ENCODE measurements around the gene PLCL1. TPM values are rescaled to one million over a fixed set of nuclear protein-coding genes. Genes with fewer than 3 reads are reported as not detected.
"Not testable (repeated sequence)": the region's sequence is repeated elsewhere in the genome, so short reads cannot be mapped to it uniquely, and the experiment has no call there.

PLCL1 gene
- total RNA-seq, 2 experiments from 2014 or later: 1.2 to 1.6 TPM

DNA sequence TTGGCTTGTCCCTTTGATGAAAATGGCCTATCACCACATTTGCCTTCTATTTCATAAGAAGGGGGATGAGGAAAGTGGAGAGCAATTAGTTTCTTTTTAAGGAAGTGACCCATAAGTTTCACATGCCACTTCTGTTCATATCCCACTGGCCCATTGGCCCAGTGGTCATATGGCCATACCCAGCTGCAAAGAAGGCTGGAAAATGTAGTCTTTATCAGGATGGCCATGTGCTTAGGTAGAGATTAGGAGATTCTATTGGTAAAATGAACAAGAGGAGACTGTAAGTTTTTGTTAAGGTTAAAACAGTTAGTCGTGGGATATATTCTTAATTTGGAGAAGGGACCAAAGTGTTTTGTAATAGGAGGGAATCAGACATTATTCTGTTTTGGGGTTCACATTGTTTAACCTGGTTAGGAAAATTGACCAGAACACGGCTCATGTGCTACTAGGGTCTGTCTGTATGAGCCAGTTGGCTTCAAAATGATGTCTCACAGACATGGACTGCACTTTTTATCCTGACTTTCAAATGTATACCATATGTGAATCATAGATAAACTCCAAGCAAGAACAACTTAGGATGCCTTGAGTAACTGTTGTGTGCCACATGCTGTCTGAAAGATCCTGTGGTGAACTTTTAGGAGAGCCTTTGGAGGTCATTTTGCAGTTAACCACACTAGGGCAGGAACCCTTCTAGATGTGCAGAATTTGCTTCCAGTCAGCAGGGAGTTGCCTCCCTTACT lies 17.3 kb downstream of the PLCL1 start:
- Mint-ChIP-seq H3K9me3 (no peaks in the 10 kb centered on the region), H3K4me1 (no peaks in the 10 kb centered on the region)
- POLR2A ChIA-PET: no interaction called here

DNA sequence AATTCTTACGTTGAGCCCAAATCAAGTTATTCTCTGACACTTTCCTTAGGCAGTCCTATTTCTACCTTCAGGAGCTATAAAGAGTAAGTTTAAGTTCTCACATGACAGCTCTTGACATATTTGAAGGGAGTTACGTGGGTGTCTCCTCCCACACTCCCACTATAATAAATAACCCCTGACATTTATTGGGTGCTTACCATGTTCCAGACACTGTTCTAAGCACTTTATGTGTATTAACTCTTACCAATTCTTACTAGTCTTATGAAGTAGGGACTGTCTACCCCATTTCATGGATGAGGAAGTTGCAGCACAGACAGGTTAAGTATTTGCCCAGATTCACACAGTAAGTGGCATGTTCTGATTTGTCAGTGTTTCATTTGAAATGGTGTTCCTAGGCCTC lies 17.9 kb downstream of the PLCL1 start:
- Mint-ChIP-seq H3K4me3 (no peak overlapping the region), H3K36me3 (ENCODE audit: low read depth) (no peaks in the 10 kb centered on the region), H3K9me3 (no peaks in the 10 kb centered on the region), H3K27ac (no peak overlapping the region), H3K27me3 (peaks cover 2% of the 10 kb centered on the region), H3K4me1 (no peaks in the 10 kb centered on the region)
- DNase-seq: no peak
- ChIA-PET CTCF (interaction anchor here (3.2 kb wide), 1 partner anchor 8 kb away, joined by 15 read pairs; no protein-coding TSS in a partner anchor), POLR2A (no interaction called here)

More for the DNA sequence above, 17.3 kb downstream of the PLCL1 start:
- no peak overlapping the region for H3K4me3 Mint-ChIP-seq
- H3K27ac Mint-ChIP-seq: no peak overlapping the region
- peaks cover 2% of the 10 kb centered on the region for H3K27me3 Mint-ChIP-seq
- H3K36me3 Mint-ChIP-seq (ENCODE audit: low read depth): no peaks in the 10 kb centered on the region
- DNase-seq: no peak
- CTCF ChIA-PET: no interaction called here

- Mint-ChIP-seq H3K4me1 (no peaks in the 10 kb centered on the region), H3K36me3 (ENCODE audit: low read depth) (peaks cover 4% of the 10 kb centered on the region), H3K27ac (no peak overlapping the region), H3K9me3 (peaks cover 5% of the 10 kb centered on the region), H3K27me3 (peaks cover 2% of the 10 kb centered on the region), H3K4me3 (no peak overlapping the region)
- POLR2A ChIA-PET: interaction anchor here (0.6 to 1.4 kb wide), 2 partner anchors 10 to 431 kb away, joined by 3 to 4 read pairs; no protein-coding TSS in a partner anchor
- CTCF ChIA-PET: no interaction called here
- DNase-seq: no peak
Measured at GRCh38 chr2:197827618-197828017, 23.2 kb downstream of the PLCL1 start.

- no peak overlapping the region for H3K4me3 Mint-ChIP-seq
- POLR2A ChIA-PET: no interaction called here
- H3K4me1 Mint-ChIP-seq: no peaks in the 10 kb centered on the region
- H3K27me3 Mint-ChIP-seq: peaks cover 2% of the 10 kb centered on the region
- no peak for DNase-seq
- H3K27ac Mint-ChIP-seq: no peak overlapping the region
- CTCF ChIA-PET: interaction anchor here (0.7 kb wide), 1 partner anchor 9 kb away, joined by 3 read pairs; no protein-coding TSS in a partner anchor
- H3K36me3 Mint-ChIP-seq (ENCODE audit: low read depth): peaks cover 4% of the 10 kb centered on the region
- H3K9me3 Mint-ChIP-seq: peaks cover 5% of the 10 kb centered on the region
Measured at GRCh38 chr2:197828464-197829135, 24.2 kb downstream of the PLCL1 start.

DNA sequence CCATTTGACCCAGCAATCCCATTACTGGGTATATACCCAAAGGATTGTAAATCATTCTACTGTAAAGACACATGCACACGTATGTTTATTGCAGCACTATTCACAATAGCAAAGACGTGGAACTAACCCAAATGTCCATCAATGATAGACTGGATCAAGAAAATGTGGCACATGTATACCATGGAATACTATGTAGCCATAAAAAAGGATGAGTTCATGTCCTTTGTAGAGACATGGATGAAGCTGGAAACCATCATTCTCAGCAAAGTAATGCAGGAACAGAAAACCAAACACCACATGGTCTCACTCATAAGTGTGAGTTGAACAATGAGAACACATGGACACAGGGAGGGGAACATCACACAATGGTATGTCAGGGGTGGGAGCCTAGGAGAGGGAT lies 30.4 kb downstream of the PLCL1 start:
- DNase-seq; POLR2A ChIA-PET; H3K27ac Mint-ChIP-seq; H3K27me3 Mint-ChIP-seq; H3K36me3 Mint-ChIP-seq (ENCODE audit: low read depth); CTCF ChIA-PET; H3K4me3 Mint-ChIP-seq: not testable (repeated sequence)
- peaks cover 26% of the 10 kb centered on the region for H3K4me1 Mint-ChIP-seq
- peaks cover 15% of the 10 kb centered on the region for H3K9me3 Mint-ChIP-seq

DNA sequence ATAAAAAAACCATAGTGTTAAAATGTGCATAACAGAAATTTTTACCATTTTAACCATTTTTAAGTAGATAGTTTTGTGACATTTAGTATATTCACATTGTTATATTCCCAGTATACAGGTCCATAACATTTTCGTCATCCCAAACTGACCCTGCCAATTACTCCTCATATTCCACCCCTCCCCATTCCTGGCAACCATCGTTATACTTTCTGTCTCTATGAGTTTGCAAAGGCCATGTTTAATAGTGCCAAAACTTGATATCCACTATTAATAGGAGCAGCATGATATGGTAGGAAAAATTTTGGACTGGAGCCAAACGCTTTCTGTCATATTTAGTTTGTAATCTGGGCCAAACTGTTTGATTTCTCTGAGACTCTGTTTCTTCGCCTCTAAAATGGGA lies 30.9 kb downstream of the PLCL1 start:
- H3K9me3 Mint-ChIP-seq: peaks cover 15% of the 10 kb centered on the region
- CTCF ChIA-PET: no interaction called here
- H3K27me3 Mint-ChIP-seq: peaks cover 2% of the 10 kb centered on the region
- H3K4me1 Mint-ChIP-seq: peaks cover 26% of the 10 kb centered on the region
- POLR2A ChIA-PET: no interaction called here
- no peak for DNase-seq
- H3K36me3 Mint-ChIP-seq (ENCODE audit: low read depth): peaks cover 4% of the 10 kb centered on the region
- H3K27ac Mint-ChIP-seq: no peak overlapping the region
- no peak overlapping the region for H3K4me3 Mint-ChIP-seq

GRCh38 chr2:197838036-197838435 lies 33.6 kb downstream of the PLCL1 start:
- POLR2A ChIA-PET: interaction anchor here (0.8 to 1.6 kb wide), 11 partner anchors 11 to 338 kb away, joined by 3 to 6 read pairs (median 4); partner anchors contain the start of genes HSPD1, HSPE1 and MARS2
- H3K27me3 Mint-ChIP-seq: peaks cover 9% of the 10 kb centered on the region
- DNase-seq: peak; percentile 23
- no peaks in the 10 kb centered on the region for H3K36me3 Mint-ChIP-seq (ENCODE audit: low read depth)
- CTCF ChIA-PET: interaction anchor here (0.8 to 1.8 kb wide), 10 partner anchors 9 to 459 kb away, joined by 3 to 17 read pairs (median 4); partner anchors contain the start of gene PLCL1
- peak overlapping the region; percentile 53 for H3K4me3 Mint-ChIP-seq
- H3K27ac Mint-ChIP-seq: peak overlapping the region; percentile 71
- peaks cover 26% of the 10 kb centered on the region for H3K4me1 Mint-ChIP-seq
- H3K9me3 Mint-ChIP-seq: peaks cover 9% of the 10 kb centered on the region

- Mint-ChIP-seq H3K36me3 (ENCODE audit: low read depth) (no peaks in the 10 kb centered on the region), H3K27me3 (peaks cover 9% of the 10 kb centered on the region), H3K27ac (peak overlapping the region; percentile 71), H3K9me3 (peaks cover 9% of the 10 kb centered on the region), H3K4me3 (peak overlapping the region; percentile 53), H3K4me1 (peaks cover 26% of the 10 kb centered on the region)
- POLR2A ChIA-PET: interaction anchor here (1.0 to 1.6 kb wide), 7 partner anchors 11 to 339 kb away, joined by 3 to 6 read pairs (median 4); partner anchors contain the start of genes HSPD1, HSPE1 and MARS2
- CTCF ChIA-PET: interaction anchor here (0.8 to 1.8 kb wide), 10 partner anchors 9 to 459 kb away, joined by 3 to 17 read pairs (median 4); partner anchors contain the start of gene PLCL1
- DNase-seq: no peak
Measured at GRCh38 chr2:197838579-197838978, 34.2 kb downstream of the PLCL1 start.

DNA sequence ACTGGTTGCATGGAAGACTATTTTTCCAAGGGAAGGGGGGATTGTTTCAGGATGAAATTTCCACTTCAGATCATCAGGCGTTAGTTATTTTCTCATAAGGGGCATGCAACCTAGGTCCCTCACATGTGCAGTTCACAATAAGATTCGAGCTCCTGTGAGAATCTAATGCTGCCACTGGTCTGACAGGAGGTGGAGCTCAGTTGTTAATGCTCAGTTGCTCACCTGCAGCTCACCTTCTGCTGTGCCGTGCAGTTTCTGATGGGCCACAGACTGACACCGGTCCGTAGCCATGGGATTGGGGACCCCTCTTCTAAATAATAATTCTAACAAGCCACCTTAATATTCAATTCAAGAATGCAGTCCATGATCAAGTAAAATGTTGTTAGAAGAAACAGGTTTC lies 34.9 kb downstream of the PLCL1 start:
- peaks cover 9% of the 10 kb centered on the region for H3K27me3 Mint-ChIP-seq
- H3K4me1 Mint-ChIP-seq: peaks cover 26% of the 10 kb centered on the region
- no peaks in the 10 kb centered on the region for H3K36me3 Mint-ChIP-seq (ENCODE audit: low read depth)
- no peak overlapping the region for H3K4me3 Mint-ChIP-seq
- ChIA-PET CTCF (no interaction called here), POLR2A (interaction anchor here (0.9 kb wide), 1 partner anchor 30 kb away, joined by 3 read pairs; no protein-coding TSS in a partner anchor)
- no peak for DNase-seq
- no peak overlapping the region for H3K27ac Mint-ChIP-seq
- H3K9me3 Mint-ChIP-seq: peaks cover 6% of the 10 kb centered on the region

DNA sequence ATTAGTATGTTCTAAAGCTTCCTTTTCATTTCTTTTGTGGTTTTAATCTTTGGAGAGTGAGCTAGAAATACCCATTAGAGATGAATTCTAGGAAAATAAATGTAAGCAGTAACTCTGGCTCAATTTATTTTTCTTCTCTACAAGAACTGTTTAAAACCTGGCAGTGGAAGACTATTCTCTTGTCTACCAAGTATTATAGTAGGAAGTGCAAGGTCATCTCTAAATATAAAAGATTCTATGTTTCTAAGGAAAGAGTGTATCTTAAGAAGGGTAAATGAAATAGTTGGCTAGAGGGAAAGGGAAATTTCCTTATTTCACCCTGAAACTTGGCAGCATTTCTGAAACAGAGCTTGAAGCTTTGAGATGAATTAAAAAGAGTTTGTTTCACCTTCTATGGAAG lies 35.5 kb downstream of the PLCL1 start:
- DNase-seq: no peak
- H3K27ac Mint-ChIP-seq: no peak overlapping the region
- no peaks in the 10 kb centered on the region for H3K36me3 Mint-ChIP-seq (ENCODE audit: low read depth)
- peaks cover 26% of the 10 kb centered on the region for H3K4me1 Mint-ChIP-seq
- CTCF ChIA-PET: interaction anchor here (0.6 kb wide), 1 partner anchor 456 kb away, joined by 4 read pairs; no protein-coding TSS in a partner anchor
- H3K27me3 Mint-ChIP-seq: peaks cover 9% of the 10 kb centered on the region
- POLR2A ChIA-PET: interaction anchor here (0.7 to 0.9 kb wide), 2 partner anchors 29 to 509 kb away, joined by 3 read pairs; no protein-coding TSS in a partner anchor
- H3K9me3 Mint-ChIP-seq: peaks cover 2% of the 10 kb centered on the region
- H3K4me3 Mint-ChIP-seq: no peak overlapping the region

GRCh38 chr2:197846128-197846527 lies 41.7 kb downstream of the PLCL1 start:
- no peak for DNase-seq
- POLR2A ChIA-PET: no interaction called here
- no peaks in the 10 kb centered on the region for H3K9me3 Mint-ChIP-seq
- CTCF ChIA-PET: no interaction called here
- no peak overlapping the region for H3K4me3 Mint-ChIP-seq
- peaks cover 6% of the 10 kb centered on the region for H3K4me1 Mint-ChIP-seq
- no peaks in the 10 kb centered on the region for H3K36me3 Mint-ChIP-seq (ENCODE audit: low read depth)
- no peak overlapping the region for H3K27ac Mint-ChIP-seq
- peaks cover 9% of the 10 kb centered on the region for H3K27me3 Mint-ChIP-seq

DNA sequence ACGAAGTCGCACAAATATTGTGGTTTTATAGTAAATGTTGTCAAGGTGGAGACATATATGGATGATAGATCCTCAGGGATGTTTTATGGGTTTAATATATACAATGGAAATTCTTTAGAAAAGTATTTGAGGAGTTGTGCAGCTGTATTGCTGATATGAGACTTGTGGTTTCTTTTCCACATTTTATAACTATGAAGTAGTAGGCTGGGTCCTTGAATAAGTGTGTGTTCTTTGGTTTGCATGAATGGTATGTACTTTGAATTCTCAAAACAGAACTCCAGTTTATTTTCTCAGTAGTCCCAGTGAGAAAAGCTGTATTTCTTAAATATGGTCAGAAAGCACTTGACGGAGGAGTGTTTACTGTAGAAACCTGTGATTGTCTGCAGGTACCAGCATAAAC lies 42.4 kb downstream of the PLCL1 start:
- no peak overlapping the region for H3K27ac Mint-ChIP-seq
- peaks cover 9% of the 10 kb centered on the region for H3K27me3 Mint-ChIP-seq
- peaks cover 6% of the 10 kb centered on the region for H3K4me1 Mint-ChIP-seq
- H3K36me3 Mint-ChIP-seq (ENCODE audit: low read depth): no peaks in the 10 kb centered on the region
- H3K9me3 Mint-ChIP-seq: no peaks in the 10 kb centered on the region
- ChIA-PET CTCF (interaction anchor here (1.6 kb wide), 1 partner anchor 9 kb away, joined by 4 read pairs; no protein-coding TSS in a partner anchor), POLR2A (no interaction called here)
- no peak for DNase-seq
- no peak overlapping the region for H3K4me3 Mint-ChIP-seq

Data from activated CD4-positive, alpha-beta memory T cell treated with anti-CD3 and anti-CD28 coated beads, Interleukin-2, amount 10 ng/mL, durations not matched to agents 7 days and 5 days (primary cell).